Astrocyte (in vitro differentiated cells and primary cell): ENCODE measurements around the gene MBLAC1. TPM values are rescaled to one million over a fixed set of nuclear protein-coding genes. Genes with fewer than 3 reads are reported as not detected.

Source experiments
- DNase-seq: peaks from one replicate; pipeline ENCODE4 v3.0.0-alpha.2; 2010; ENCODE audit warnings: low read depth
- FAIRE-seq: peaks from 2 replicates; lab custom pipeline; 2011; peaks lifted over from hg19 to GRCh38; lab: Jason Lieb, UNC
- H2AFZ ChIP-seq: 2 replicates; pipeline ENCODE4 v1.6.0; 2012; ENCODE audit warnings: low read depth, low read length, inconsistent platforms
- H3K27ac ChIP-seq: 2 replicates; pipeline ENCODE4 v1.5.1; 2011; ENCODE audit warnings: low read depth, low read length, inconsistent platforms
- H3K27me3 ChIP-seq: 2 replicates; pipeline ENCODE4 v1.6.0; 2011; ENCODE audit warnings: low read length, inconsistent platforms; ENCODE audit not compliant: insufficient read depth
- H3K36me3 ChIP-seq: 2 replicates; pipeline ENCODE4 v1.5.1; 2011; ENCODE audit warnings: low read length, inconsistent platforms; ENCODE audit not compliant: insufficient read depth
- H3K4me1 ChIP-seq: 2 replicates; pipeline ENCODE4 v1.5.1; 2011; ENCODE audit warnings: low read length, inconsistent platforms; ENCODE audit not compliant: insufficient read depth
- H3K4me2 ChIP-seq: 2 replicates; pipeline ENCODE4 v1.6.0; 2012; ENCODE audit warnings: low read length, inconsistent platforms
- H3K4me3 ChIP-seq: 2 replicates; pipeline ENCODE4 v1.5.1; 2011; ENCODE audit warnings: low read depth, mild to moderate bottlenecking, low read length, inconsistent platforms; ENCODE audit not compliant: insufficient read depth
- H3K79me2 ChIP-seq: 2 replicates; pipeline ENCODE4 v1.6.0; 2012; ENCODE audit warnings: mild to moderate bottlenecking, low read length, inconsistent platforms; ENCODE audit not compliant: insufficient read depth
- H3K9ac ChIP-seq: 2 replicates; pipeline ENCODE4 v1.6.0; 2012; ENCODE audit warnings: mild to moderate bottlenecking, low read length, inconsistent platforms
- H3K9me3 ChIP-seq: 2 replicates; pipeline ENCODE4 v1.5.1; 2012; ENCODE audit warnings: low read depth, mild to moderate bottlenecking, low read length, inconsistent platforms; ENCODE audit not compliant: insufficient read depth
- H4K20me1 ChIP-seq: 2 replicates; pipeline ENCODE4 v1.6.0; 2012; ENCODE audit warnings: low read length, inconsistent platforms; ENCODE audit not compliant: insufficient read depth
- H3K27ac Mint-ChIP-seq: one replicate; pipeline ENCODE4 v1.8.0; 2021; ENCODE audit warnings: mild to moderate bottlenecking, mixed read lengths; ENCODE audit not compliant: unreplicated experiment
- H3K27me3 Mint-ChIP-seq: one replicate; pipeline ENCODE4 v1.8.0; 2021; ENCODE audit warnings: low read depth, mixed read lengths; ENCODE audit not compliant: unreplicated experiment
- H3K36me3 Mint-ChIP-seq: one replicate; pipeline ENCODE4 v1.8.0; 2021; ENCODE audit warnings: low read depth, mixed read lengths; ENCODE audit not compliant: unreplicated experiment
- H3K4me1 Mint-ChIP-seq: one replicate; pipeline ENCODE4 v1.8.0; 2021; ENCODE audit warnings: low read depth, mixed read lengths; ENCODE audit not compliant: unreplicated experiment
- H3K4me3 Mint-ChIP-seq: one replicate; pipeline ENCODE4 v1.8.0; 2021; ENCODE audit warnings: mild to moderate bottlenecking, moderate library complexity, mixed read lengths; ENCODE audit not compliant: unreplicated experiment
- H3K9me3 Mint-ChIP-seq: one replicate; pipeline ENCODE4 v1.8.0; 2021; ENCODE audit warnings: mild to moderate bottlenecking, mixed read lengths; ENCODE audit not compliant: unreplicated experiment
- CTCF ChIP-seq: IDR thresholded peaks from 2 replicates; pipeline ENCODE4 v1.5.1; 2011; ENCODE audit warnings: low read depth, mild to moderate bottlenecking, inconsistent platforms, low read length, moderate library complexity; ENCODE audit not compliant: insufficient read depth
- EZH2 ChIP-seq: IDR thresholded peaks from 2 replicates; pipeline ENCODE4 v1.6.1; 2012; ENCODE audit warnings: mild to moderate bottlenecking, low read length, inconsistent platforms; ENCODE audit not compliant: insufficient read depth
- total RNA-seq: library from RNA; stranded (reverse); gene quantifications from 2 replicates; pipeline ENCODE4 v1.2.1, GENCODE V29; 2021

MBLAC1 gene
- total RNA-seq, 1 donor from 2014 or later, result 2.7 TPM

- TF ChIP-seq CTCF, result no peak
- no peak for TF ChIP-seq EZH2
- H3K27ac ChIP-seq, result no peak overlapping the region
- Mint-ChIP-seq H3K4me3 (peak overlapping the region; percentile 15), H3K4me1 (peaks cover 18% of the 10 kb centered on the region), H3K27me3 (no peaks in the 10 kb centered on the region), H3K27ac (no peak overlapping the region), H3K36me3 (peaks cover 45% of the 10 kb centered on the region), H3K9me3 (no peaks in the 10 kb centered on the region)
- H3K4me1 ChIP-seq, result peaks cover 41% of the 10 kb centered on the region
- H3K9me3 ChIP-seq, result no peaks in the 10 kb centered on the region
- peaks cover 67% of the 10 kb centered on the region for H4K20me1 ChIP-seq
- H3K4me3 ChIP-seq, result no peak overlapping the region
- no peak overlapping the region for H3K9ac ChIP-seq
- H3K4me2 ChIP-seq, result no peak overlapping the region
- peaks cover 89% of the 10 kb centered on the region for H3K79me2 ChIP-seq
- no peak for DNase-seq
- H3K27me3 ChIP-seq, result no peaks in the 10 kb centered on the region
- no peak for FAIRE-seq
- H2AFZ ChIP-seq, result no peak overlapping the region
- peaks cover 83% of the 10 kb centered on the region for H3K36me3 ChIP-seq
These were observed 31.5 kb upstream of the MBLAC1 start for GRCh38 chr7:100095289-100095688.

- Histone ChIP-seq H3K4me3 (no peak overlapping the region), H3K9ac (no peak overlapping the region), H3K36me3 (peaks cover 79% of the 10 kb centered on the region), H3K4me2 (no peak overlapping the region), H3K27ac (no peak overlapping the region), H4K20me1 (peaks cover 63% of the 10 kb centered on the region), H3K9me3 (no peaks in the 10 kb centered on the region), H3K79me2 (peaks cover 89% of the 10 kb centered on the region), H3K4me1 (peaks cover 37% of the 10 kb centered on the region), H3K27me3 (no peaks in the 10 kb centered on the region), H2AFZ (no peak overlapping the region)
- DNase-seq, result no peak
- TF ChIP-seq EZH2, result no peak
- TF ChIP-seq CTCF, result no peak
- H3K9me3 Mint-ChIP-seq, result no peaks in the 10 kb centered on the region
- H3K27me3 Mint-ChIP-seq, result no peaks in the 10 kb centered on the region
- H3K36me3 Mint-ChIP-seq, result peaks cover 45% of the 10 kb centered on the region
- no peak overlapping the region for H3K27ac Mint-ChIP-seq
- no peak overlapping the region for H3K4me3 Mint-ChIP-seq
- FAIRE-seq, result no peak
- peaks cover 18% of the 10 kb centered on the region for H3K4me1 Mint-ChIP-seq
These were observed 31.1 kb upstream of the MBLAC1 start for GRCh38 chr7:100095704-100096103.

GRCh38 chr7:100098913-100099312, 27.9 kb upstream of the MBLAC1 start:
- H2AFZ ChIP-seq, result no peak overlapping the region
- Mint-ChIP-seq H3K36me3 (peaks cover 27% of the 10 kb centered on the region), H3K27me3 (no peaks in the 10 kb centered on the region), H3K9me3 (no peaks in the 10 kb centered on the region), H3K27ac (peak overlapping the region; percentile 91), H3K4me1 (peaks cover 22% of the 10 kb centered on the region), H3K4me3 (peak overlapping the region; percentile 93)
- no peak overlapping the region for H3K4me3 ChIP-seq
- no peaks in the 10 kb centered on the region for H3K9me3 ChIP-seq
- TF ChIP-seq CTCF (no peak), EZH2 (no peak)
- H3K36me3 ChIP-seq, result peaks cover 47% of the 10 kb centered on the region
- peaks cover 69% of the 10 kb centered on the region for H3K79me2 ChIP-seq
- DNase-seq (no peak), FAIRE-seq (no peak)
- no peaks in the 10 kb centered on the region for H3K27me3 ChIP-seq
- peak overlapping the region; percentile 91 for H3K9ac ChIP-seq
- H3K4me1 ChIP-seq, result peaks cover 27% of the 10 kb centered on the region
- peaks cover 37% of the 10 kb centered on the region for H4K20me1 ChIP-seq
- H3K4me2 ChIP-seq, result peak overlapping the region; percentile 93
- H3K27ac ChIP-seq, result no peak overlapping the region
